ENCODE results near the gene HUS1.
"Not testable (repeated sequence)": the region's sequence is repeated elsewhere in the genome, so short reads cannot be mapped to it uniquely, and the experiment has no call there.

The HUS1 gene

GRCh38 chr7:47944536-47945260, 34.7 kb downstream of the HUS1 start:
- POLR2A ChIA-PET (ENCODE audit: low non-redundant PET), result no interaction called here
- CTCF ChIA-PET, result interaction anchor here (0.6 to 3.5 kb wide), 25 partner anchors 9 to 1380 kb away, joined by 3 to 44 read pairs (median 4); no protein-coding TSS in a partner anchor
- H3K27ac ChIP-seq, result no peak overlapping the region
- DNase-seq (ENCODE audit: low spot score), result no peak
- no peak for TF ChIP-seq CTCF (conservative IDR thresholded peaks at IDR 0.05; ENCODE audit: low read depth)

- ChIA-PET POLR2A (ENCODE audit: low non-redundant PET) (no interaction called here), CTCF (interaction anchor here (0.8 to 3.5 kb wide), 6 partner anchors 10 to 1381 kb away, joined by 3 to 44 read pairs (median 8); no protein-coding TSS in a partner anchor)
- no peak for TF ChIP-seq CTCF (conservative IDR thresholded peaks at IDR 0.05; ENCODE audit: low read depth)
- no peak overlapping the region for H3K27ac ChIP-seq
- no peak for DNase-seq (ENCODE audit: low spot score)
Measured at GRCh38 chr7:47943676-47944474, 35.5 kb downstream of the HUS1 start.

GRCh38 chr7:47942651-47943050, 36.8 kb downstream of the HUS1 start:
- DNase-seq (ENCODE audit: low spot score); POLR2A ChIA-PET (ENCODE audit: low non-redundant PET); H3K27ac ChIP-seq: not testable (repeated sequence)
- CTCF ChIA-PET, result interaction anchor here (0.6 to 3.5 kb wide), 2 partner anchors 167 to 692 kb away, joined by 5 to 30 read pairs; no protein-coding TSS in a partner anchor

- ChIA-PET CTCF (interaction anchor here (0.6 to 1.7 kb wide), 3 partner anchors 14 to 691 kb away, joined by 4 to 5 read pairs (median 5); no protein-coding TSS in a partner anchor), POLR2A (ENCODE audit: low non-redundant PET) (no interaction called here)
- no peak overlapping the region for H3K27ac ChIP-seq
Measured at GRCh38 chr7:47942132-47942531, 37.3 kb downstream of the HUS1 start.

GRCh38 chr7:47941136-47941844, 38.1 kb downstream of the HUS1 start:
- CTCF ChIA-PET, result interaction anchor here (1.0 to 1.7 kb wide), 2 partner anchors 13 to 214 kb away, joined by 4 to 5 read pairs; no protein-coding TSS in a partner anchor
- peak; percentile 77 for DNase-seq (ENCODE audit: low spot score)
- H3K27ac ChIP-seq, result peak overlapping the region; percentile 61
- POLR2A ChIA-PET (ENCODE audit: low non-redundant PET), result no interaction called here
- no peak for TF ChIP-seq CTCF (conservative IDR thresholded peaks at IDR 0.05; ENCODE audit: low read depth)

More at GRCh38 chr7:47942132-47942531, 37.3 kb downstream of the HUS1 start:
- TF ChIP-seq CTCF (conservative IDR thresholded peaks at IDR 0.05; ENCODE audit: low read depth), result no peak
- DNase-seq (ENCODE audit: low spot score), result no peak

- peak overlapping the region; percentile 61 for H3K27ac ChIP-seq
- TF ChIP-seq CTCF (conservative IDR thresholded peaks at IDR 0.05; ENCODE audit: low read depth), result no peak
- ChIA-PET POLR2A (ENCODE audit: low non-redundant PET) (no interaction called here), CTCF (interaction anchor here (1.7 kb wide), 1 partner anchor 214 kb away, joined by 5 read pairs; no protein-coding TSS in a partner anchor)
- DNase-seq (ENCODE audit: low spot score), result no peak
Measured at GRCh38 chr7:47940088-47941013, 39.1 kb downstream of the HUS1 start.
